Loucy (cell line): Measurements from ENCODE around the gene FGGY.

Experiments
- H2AFZ ChIP-seq: fragments of 200-600 bp; sonication (generic); 2 replicates; pipeline ENCODE4 v1.6.0; 2016; ENCODE audit warnings: antibody characterized with exemption, mild to moderate bottlenecking, low read length, moderate library complexity
- H3F3A ChIP-seq: fragments of 200-600 bp; 2 replicates; pipeline ENCODE4 v1.6.0; 2016; ENCODE audit warnings: antibody characterized with exemption, low read depth, mild to moderate bottlenecking
- H3K27me3 ChIP-seq: fragments of 200-600 bp; sonication (generic); 2 replicates; pipeline ENCODE4 v1.6.1; 2014; ENCODE audit warnings: low read length, mild to moderate bottlenecking; ENCODE audit not compliant: insufficient read depth, poor library complexity, severe bottlenecking
- H3K36me3 ChIP-seq: fragments of 200-600 bp; sonication (generic); 2 replicates; pipeline ENCODE4 v1.6.1; 2016; ENCODE audit warnings: low read length; ENCODE audit not compliant: insufficient read depth
- H3K4me1 ChIP-seq: fragments of 200-600 bp; sonication (generic); 2 replicates; pipeline ENCODE4 v1.5.1; 2014; ENCODE audit warnings: low read length, mild to moderate bottlenecking; ENCODE audit not compliant: insufficient read depth, poor library complexity, severe bottlenecking
- H3K4me2 ChIP-seq: fragments of 200-600 bp; sonication (generic); 2 replicates; pipeline ENCODE4 v1.6.0; 2014; ENCODE audit warnings: antibody characterized with exemption, low read length, low read depth, mild to moderate bottlenecking; ENCODE audit not compliant: poor library complexity, severe bottlenecking
- H3K4me3 ChIP-seq: fragments of 200-600 bp; sonication (generic); 2 replicates; pipeline ENCODE4 v1.5.1; 2014; ENCODE audit warnings: low read length, mild to moderate bottlenecking, mixed read lengths; ENCODE audit not compliant: poor library complexity, severe bottlenecking
- H3K79me2 ChIP-seq: fragments of 200-600 bp; sonication (generic); 2 replicates; pipeline ENCODE4 v1.6.1; 2014; ENCODE audit warnings: low read length; ENCODE audit not compliant: insufficient read depth
- H3K9ac ChIP-seq: fragments of 200-600 bp; sonication (generic); 2 replicates; pipeline ENCODE4 v1.6.0; 2014; ENCODE audit warnings: mild to moderate bottlenecking, low read depth, low read length, moderate library complexity; ENCODE audit not compliant: poor library complexity, severe bottlenecking
- H3K9me2 ChIP-seq: fragments of 200-600 bp; sonication (generic); replicated peaks from 2 replicates; pipeline ENCODE4 v1.6.1; 2016; ENCODE audit warnings: low read depth, low read length, mixed read lengths
- H3K9me3 ChIP-seq: fragments of 200-600 bp; sonication (generic); 2 replicates; pipeline ENCODE4 v1.6.1; 2014; ENCODE audit warnings: mild to moderate bottlenecking, antibody characterized with exemption, low read length, low read depth; ENCODE audit not compliant: insufficient read depth
- H4K20me1 ChIP-seq: fragments of 200-600 bp; sonication (generic); 2 replicates; pipeline ENCODE4 v1.6.0; 2014; ENCODE audit warnings: antibody characterized with exemption, low read length, mild to moderate bottlenecking; ENCODE audit not compliant: insufficient read depth, poor library complexity, severe bottlenecking
- EZH2phosphoT487 ChIP-seq: fragments of 200-600 bp; IDR thresholded peaks from 2 replicates; pipeline ENCODE4 v1.6.1; 2018; ENCODE audit warnings: antibody characterized with exemption, mild to moderate bottlenecking, moderate library complexity, borderline replicate concordance
- TF ChIP-seq, protein P1 (sequence below): fragments of 200-600 bp; sonication (generic); conservative IDR thresholded peaks from 2 replicates; pipeline ENCODE4 v1.5.1; 2014; ENCODE audit warnings: mild to moderate bottlenecking, antibody characterized with exemption, low read length

The FGGY gene

DNA sequence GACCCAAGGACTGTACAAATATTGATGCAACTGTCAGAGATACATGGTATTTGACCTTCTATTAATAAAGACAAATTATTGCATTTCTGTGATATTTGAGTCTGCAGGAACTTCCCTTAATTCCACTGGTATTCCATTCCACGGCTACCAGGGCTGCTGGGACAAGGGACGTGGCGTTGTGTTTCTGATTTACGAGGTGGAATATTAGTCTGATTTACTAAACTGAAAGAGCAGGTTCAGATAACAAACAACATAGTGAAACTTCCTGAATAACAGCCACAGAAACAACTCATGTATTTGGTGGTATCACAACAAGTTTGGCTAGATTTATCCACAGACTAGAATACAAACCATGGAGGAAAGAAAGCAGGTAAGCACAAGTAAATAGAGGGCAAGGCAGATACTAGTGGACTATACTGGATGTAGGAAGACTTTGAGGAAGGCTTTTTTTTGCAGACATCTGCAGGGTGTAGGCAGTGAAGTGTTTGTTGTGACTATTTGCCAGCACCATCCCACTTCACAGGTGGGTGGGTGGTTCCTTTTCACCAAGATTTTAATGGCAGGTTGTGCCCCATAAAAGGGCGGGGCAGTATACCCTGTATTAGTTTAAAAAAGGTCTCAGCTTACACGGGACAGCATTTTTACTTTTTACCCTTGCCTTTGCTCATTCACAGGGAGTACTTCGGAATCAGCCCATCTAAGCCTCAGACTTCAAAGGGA is 100.4 kb downstream of the FGGY start:
- Histone ChIP-seq H3K4me2 (no peak overlapping the region), H3K4me3 (no peak overlapping the region), H3K4me1 (peaks cover 50% of the 10 kb centered on the region), H3K9me2 (no peaks in the 10 kb centered on the region), H3K9ac (no peak overlapping the region), H3K9me3 (no peaks in the 10 kb centered on the region), H3K27me3 (no peaks in the 10 kb centered on the region), H3F3A (0 out of 2 replicates have a peak, but pooled peaks cover 2% of the 10 kb centered on the region), H4K20me1 (no peaks in the 10 kb centered on the region), H3K36me3 (no peaks in the 10 kb centered on the region), H3K79me2 (no peaks in the 10 kb centered on the region), H2AFZ (no peak overlapping the region)
- no peak for TF ChIP-seq EZH2phosphoT487
- TF ChIP-seq, protein P1, sequence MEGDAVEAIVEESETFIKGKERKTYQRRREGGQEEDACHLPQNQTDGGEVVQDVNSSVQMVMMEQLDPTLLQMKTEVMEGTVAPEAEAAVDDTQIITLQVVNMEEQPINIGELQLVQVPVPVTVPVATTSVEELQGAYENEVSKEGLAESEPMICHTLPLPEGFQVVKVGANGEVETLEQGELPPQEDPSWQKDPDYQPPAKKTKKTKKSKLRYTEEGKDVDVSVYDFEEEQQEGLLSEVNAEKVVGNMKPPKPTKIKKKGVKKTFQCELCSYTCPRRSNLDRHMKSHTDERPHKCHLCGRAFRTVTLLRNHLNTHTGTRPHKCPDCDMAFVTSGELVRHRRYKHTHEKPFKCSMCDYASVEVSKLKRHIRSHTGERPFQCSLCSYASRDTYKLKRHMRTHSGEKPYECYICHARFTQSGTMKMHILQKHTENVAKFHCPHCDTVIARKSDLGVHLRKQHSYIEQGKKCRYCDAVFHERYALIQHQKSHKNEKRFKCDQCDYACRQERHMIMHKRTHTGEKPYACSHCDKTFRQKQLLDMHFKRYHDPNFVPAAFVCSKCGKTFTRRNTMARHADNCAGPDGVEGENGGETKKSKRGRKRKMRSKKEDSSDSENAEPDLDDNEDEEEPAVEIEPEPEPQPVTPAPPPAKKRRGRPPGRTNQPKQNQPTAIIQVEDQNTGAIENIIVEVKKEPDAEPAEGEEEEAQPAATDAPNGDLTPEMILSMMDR = no peak

DNA sequence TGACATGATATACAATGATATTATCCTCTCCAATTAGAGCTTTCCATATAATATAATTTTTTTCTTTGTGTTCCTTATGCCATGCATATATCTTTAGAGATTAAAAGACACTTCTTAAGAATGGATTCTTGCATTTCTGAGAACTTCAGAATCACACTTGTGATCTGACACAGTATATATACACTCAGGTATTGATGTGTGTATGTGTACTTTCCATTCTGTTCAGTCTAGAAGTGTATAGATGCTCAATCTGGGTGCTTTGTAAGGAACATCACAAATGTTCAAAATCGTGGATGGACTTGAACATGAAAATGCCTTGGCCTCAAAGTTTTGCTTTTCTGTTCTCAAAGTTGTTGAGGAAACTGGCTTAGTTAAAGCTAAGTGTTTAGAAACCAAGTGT is 102.7 kb downstream of the FGGY start:
- Histone ChIP-seq H3K79me2 (no peaks in the 10 kb centered on the region), H3K9me2 (no peaks in the 10 kb centered on the region), H3K4me3 (no peak overlapping the region), H3K36me3 (no peaks in the 10 kb centered on the region), H2AFZ (no peak overlapping the region), H3K9ac (no peak overlapping the region), H3K4me1 (peaks cover 28% of the 10 kb centered on the region), H3K27me3 (no peaks in the 10 kb centered on the region), H4K20me1 (no peaks in the 10 kb centered on the region), H3F3A (0 out of 2 replicates have a peak, but pooled peaks cover 2% of the 10 kb centered on the region), H3K9me3 (no peaks in the 10 kb centered on the region), H3K4me2 (no peak overlapping the region)
- TF ChIP-seq, protein P1 = no peak
- no peak for TF ChIP-seq EZH2phosphoT487

DNA sequence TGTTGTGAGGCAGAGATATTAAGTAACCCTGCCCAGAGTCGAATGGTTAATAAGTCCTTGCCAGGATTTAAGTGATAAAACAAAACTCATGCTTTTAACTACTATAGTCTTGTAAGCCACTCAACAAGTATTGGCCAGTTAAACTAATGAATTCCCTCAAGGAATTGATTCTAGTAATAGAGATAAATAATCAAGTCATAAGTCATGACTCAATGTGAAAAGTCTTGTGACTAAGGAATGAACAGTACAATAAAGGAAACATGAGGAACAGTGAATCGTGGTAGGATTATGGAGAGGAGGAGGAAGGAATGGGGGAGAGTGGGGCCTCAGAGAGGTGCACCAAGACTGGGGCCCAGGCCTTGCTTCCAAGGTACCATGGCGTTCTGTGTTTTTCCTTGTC is 104.7 kb downstream of the FGGY start:
- H3K9ac ChIP-seq = no peak overlapping the region
- H3K4me3 ChIP-seq = no peak overlapping the region
- H3F3A ChIP-seq = no peaks in the 10 kb centered on the region
- H3K9me2 ChIP-seq = no peaks in the 10 kb centered on the region
- no peaks in the 10 kb centered on the region for H3K27me3 ChIP-seq
- H4K20me1 ChIP-seq = no peaks in the 10 kb centered on the region
- no peaks in the 10 kb centered on the region for H3K79me2 ChIP-seq
- H3K4me1 ChIP-seq = peaks cover 10% of the 10 kb centered on the region
- TF ChIP-seq, protein P1 = no peak
- TF ChIP-seq EZH2phosphoT487 = no peak
- H3K9me3 ChIP-seq = no peaks in the 10 kb centered on the region
- no peak overlapping the region for H3K4me2 ChIP-seq
- no peaks in the 10 kb centered on the region for H3K36me3 ChIP-seq
- no peak overlapping the region for H2AFZ ChIP-seq
